Thyroid gland (tissue), 4 donors: ENCODE results near the gene NOC4L.

Source experiments
- POLR2A ChIP-seq, 2 donors: fragments of 450-650 bp; IDR thresholded peaks; one replicate each; pipeline ENCODE4 v1.6.1; 2017; ENCODE audit warnings: antibody characterized with exemption in 2 of 2, mild to moderate bottlenecking in 2 of 2, moderate library complexity in 1 of 2
- TF ChIP-seq, protein P1 (sequence below), 6 experiments: fragments of 200-600 bp in 3 of 6; fragments of 450-650 bp in 3 of 6; sonication (generic) in 3 of 6; IDR thresholded peaks; one replicate each; pipeline ENCODE4 v1.5.1; 2016 to 2019; ENCODE audit warnings: antibody characterized with exemption in 6 of 6, mild to moderate bottlenecking in 2 of 6, inconsistent platforms in 1 of 6, moderate library complexity in 1 of 6

GRCh38 chr12:132151145-132151765, 7.0 kb downstream of the NOC4L start:
- TF ChIP-seq, protein P1, sequence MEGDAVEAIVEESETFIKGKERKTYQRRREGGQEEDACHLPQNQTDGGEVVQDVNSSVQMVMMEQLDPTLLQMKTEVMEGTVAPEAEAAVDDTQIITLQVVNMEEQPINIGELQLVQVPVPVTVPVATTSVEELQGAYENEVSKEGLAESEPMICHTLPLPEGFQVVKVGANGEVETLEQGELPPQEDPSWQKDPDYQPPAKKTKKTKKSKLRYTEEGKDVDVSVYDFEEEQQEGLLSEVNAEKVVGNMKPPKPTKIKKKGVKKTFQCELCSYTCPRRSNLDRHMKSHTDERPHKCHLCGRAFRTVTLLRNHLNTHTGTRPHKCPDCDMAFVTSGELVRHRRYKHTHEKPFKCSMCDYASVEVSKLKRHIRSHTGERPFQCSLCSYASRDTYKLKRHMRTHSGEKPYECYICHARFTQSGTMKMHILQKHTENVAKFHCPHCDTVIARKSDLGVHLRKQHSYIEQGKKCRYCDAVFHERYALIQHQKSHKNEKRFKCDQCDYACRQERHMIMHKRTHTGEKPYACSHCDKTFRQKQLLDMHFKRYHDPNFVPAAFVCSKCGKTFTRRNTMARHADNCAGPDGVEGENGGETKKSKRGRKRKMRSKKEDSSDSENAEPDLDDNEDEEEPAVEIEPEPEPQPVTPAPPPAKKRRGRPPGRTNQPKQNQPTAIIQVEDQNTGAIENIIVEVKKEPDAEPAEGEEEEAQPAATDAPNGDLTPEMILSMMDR (IDR thresholded peaks at IDR 0.05) = no peak
- no peak for TF ChIP-seq POLR2A (IDR thresholded peaks at IDR 0.05)
